Ovary (tissue), 3 donors: Measurements from ENCODE around the gene HNRNPC.
"Not testable (repeated sequence)": the region's sequence is repeated elsewhere in the genome, so short reads cannot be mapped to it uniquely, and the experiment has no call there.

Experiments
- POLR2A ChIP-seq: fragments of 450-650 bp; IDR thresholded peaks from one replicate; pipeline ENCODE4 v1.6.1; 2017; ENCODE audit warnings: antibody characterized with exemption, mild to moderate bottlenecking, moderate library complexity
- TF ChIP-seq, protein P1 (sequence below), 3 donors: fragments of 450-650 bp in 2 of 3; fragments of 200-600 bp in 1 of 3; IDR thresholded peaks; one replicate each; pipeline versions ENCODE4 v1.5.1 to v1.8.0; 2016 to 2022; ENCODE audit warnings: antibody characterized with exemption in 3 of 3, mild to moderate bottlenecking in 1 of 3
- donor health status: DM: no; HTN: no; CAD: no.

DNA sequence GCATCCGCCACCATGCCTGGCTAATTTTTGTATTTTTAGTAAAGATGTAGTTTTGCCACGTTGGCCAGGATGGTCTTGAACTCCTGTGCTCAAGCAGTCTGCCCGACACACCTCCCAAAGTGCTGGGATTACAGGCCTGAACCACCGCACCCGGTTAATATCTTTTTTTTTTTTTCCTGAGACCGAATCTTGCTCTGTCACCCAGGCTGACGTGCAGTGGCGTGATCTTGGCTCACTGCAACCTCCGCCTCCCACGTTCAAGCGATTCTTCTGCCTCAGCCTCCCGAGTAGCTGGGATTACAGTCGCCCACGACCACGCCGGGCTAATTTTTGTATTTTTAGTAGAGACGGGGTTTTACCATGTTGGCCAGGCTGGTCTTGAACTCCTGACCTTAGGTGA, 3.4 kb upstream of the HNRNPC start:
- TF ChIP-seq, protein P1, sequence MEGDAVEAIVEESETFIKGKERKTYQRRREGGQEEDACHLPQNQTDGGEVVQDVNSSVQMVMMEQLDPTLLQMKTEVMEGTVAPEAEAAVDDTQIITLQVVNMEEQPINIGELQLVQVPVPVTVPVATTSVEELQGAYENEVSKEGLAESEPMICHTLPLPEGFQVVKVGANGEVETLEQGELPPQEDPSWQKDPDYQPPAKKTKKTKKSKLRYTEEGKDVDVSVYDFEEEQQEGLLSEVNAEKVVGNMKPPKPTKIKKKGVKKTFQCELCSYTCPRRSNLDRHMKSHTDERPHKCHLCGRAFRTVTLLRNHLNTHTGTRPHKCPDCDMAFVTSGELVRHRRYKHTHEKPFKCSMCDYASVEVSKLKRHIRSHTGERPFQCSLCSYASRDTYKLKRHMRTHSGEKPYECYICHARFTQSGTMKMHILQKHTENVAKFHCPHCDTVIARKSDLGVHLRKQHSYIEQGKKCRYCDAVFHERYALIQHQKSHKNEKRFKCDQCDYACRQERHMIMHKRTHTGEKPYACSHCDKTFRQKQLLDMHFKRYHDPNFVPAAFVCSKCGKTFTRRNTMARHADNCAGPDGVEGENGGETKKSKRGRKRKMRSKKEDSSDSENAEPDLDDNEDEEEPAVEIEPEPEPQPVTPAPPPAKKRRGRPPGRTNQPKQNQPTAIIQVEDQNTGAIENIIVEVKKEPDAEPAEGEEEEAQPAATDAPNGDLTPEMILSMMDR (IDR thresholded peaks at IDR 0.05): not testable (repeated sequence)
- TF ChIP-seq POLR2A: not testable (repeated sequence)
